A673 (cell line): ENCODE results near the gene HAND1. TPM values are rescaled to one million over a fixed set of nuclear protein-coding genes. Genes with fewer than 3 reads are reported as not detected.
A peak's percentile ranks its signal among the peaks of the same experiment; 100 is the strongest.

Source experiments
- Bru-seq: library from RNA; stranded (reverse); fragments of 400-500 nt; gene quantifications from one replicate; lab custom pipeline; 2021; lab: Mats Ljungman, UMichigan
- BruChase-seq, 2 experiments: library from RNA; stranded (reverse); fragments of 400-500 nt; gene quantifications; one replicate each; lab custom pipeline; 2021; lab: Mats Ljungman, UMichigan
- BruUV-seq: library from RNA; stranded (reverse); fragments of 400-500 nt; replicated peaks from 2 replicates; lab custom pipeline; 2021; lab: Mats Ljungman, UMichigan
- CTCF ChIA-PET: fragments of 300-600 bp; sonication (Branson Sonifier 250); formaldehyde crosslinking; loops from one replicate; lab custom pipeline; 2022; ENCODE audit warnings: antibody characterized with exemption; lab: Charles Lee
- POLR2A ChIA-PET: fragments of 300-600 bp; sonication (Branson Sonifier 250); formaldehyde crosslinking; loops from one replicate; lab custom pipeline; 2022; ENCODE audit warnings: antibody characterized with exemption; ENCODE audit not compliant: low non-redundant PET; lab: Charles Lee
- DNase-seq: peaks from one replicate; pipeline ENCODE4 v3.0.0-alpha.2; 2015; ENCODE audit warnings: low spot score
- H3K27ac ChIP-seq: fragments of 200-600 bp; sonication (generic); 2 replicates; pipeline ENCODE4 v1.5.1; 2016; ENCODE audit warnings: mixed run types, low read depth, mild to moderate bottlenecking, mixed read lengths, antibody characterized with exemption, low read length; ENCODE audit not compliant: poor library complexity, severe bottlenecking
- H3K27me3 ChIP-seq: fragments of 200-600 bp; sonication (generic); replicated peaks from 2 replicates; pipeline ENCODE4 v1.6.1; 2017; ENCODE audit warnings: mixed run types, low read depth, mild to moderate bottlenecking, mixed read lengths, antibody characterized with exemption, low read length; ENCODE audit not compliant: insufficient read depth, poor library complexity
- H3K36me3 ChIP-seq: fragments of 200-600 bp; sonication (generic); 2 replicates; pipeline ENCODE4 v1.6.1; 2016; ENCODE audit warnings: mixed run types, mild to moderate bottlenecking, mixed read lengths, antibody characterized with exemption, low read length; ENCODE audit not compliant: insufficient read depth, poor library complexity, severe bottlenecking
- H3K4me1 ChIP-seq: fragments of 200-600 bp; sonication (generic); 2 replicates; pipeline ENCODE4 v1.6.1; 2017; ENCODE audit warnings: mixed run types, mild to moderate bottlenecking, mixed read lengths, antibody characterized with exemption, low read length; ENCODE audit not compliant: insufficient read depth, poor library complexity, severe bottlenecking
- H3K4me3 ChIP-seq: fragments of 200-600 bp; sonication (generic); 2 replicates; pipeline ENCODE4 v1.5.1; 2016; ENCODE audit warnings: low read depth, mixed run types, mild to moderate bottlenecking, mixed read lengths, low read length; ENCODE audit not compliant: poor library complexity, severe bottlenecking
- H3K9me3 ChIP-seq: fragments of 200-600 bp; sonication (generic); 2 replicates; pipeline ENCODE4 v1.6.1; 2016; ENCODE audit warnings: mixed run types, low read depth, mild to moderate bottlenecking, mixed read lengths, antibody characterized with exemption, low read length; ENCODE audit not compliant: poor library complexity, severe bottlenecking
- CTCF ChIP-seq: fragments of 300-800, 200-600 bp; sonication (generic); conservative IDR thresholded peaks from 2 replicates; pipeline ENCODE4 v1.5.1; 2017; ENCODE audit warnings: low read depth, mild to moderate bottlenecking, antibody characterized with exemption, low read length, moderate library complexity, mixed read lengths
- EZH2 ChIP-seq: fragments of 200-600 bp; sonication (generic); IDR thresholded peaks from 2 replicates; pipeline ENCODE4 v1.6.1; 2017; ENCODE audit warnings: borderline replicate concordance, low read depth, mild to moderate bottlenecking, mixed read lengths, antibody characterized with exemption, low read length; ENCODE audit not compliant: poor library complexity, severe bottlenecking
- intact Hi-C: fragments of 100-400 bp; cut with micrococcal nuclease; formaldehyde crosslinking; loops from one replicate; pipeline ENCODE4 v1.10.0; 2022; ENCODE audit not compliant: unreplicated experiment
- long read RNA-seq: library from polyadenylated mRNA; stranded (forward); transcript quantifications from one replicate; pipeline ENCODE4 v2.0.0, GENCODE V29; 2022
- total RNA-seq: library from RNA; stranded (reverse); gene quantifications from 2 replicates; pipeline ENCODE4 v1.2.3, GENCODE V29; 2021

HAND1 gene
- not detected in 2 replicates for total RNA-seq
- not detected for Bru-seq, nascent RNA
- not detected for BruChase-seq, experiment 1, labeled RNA remaining after a 2-hour chase
- not detected for BruChase-seq, experiment 2, labeled RNA remaining after a 6-hour chase
- long read RNA-seq = 0 reads

GRCh38 chr5:154478224-154478565 lies at the start of gene HAND1:
TSS of gene HAND1 (minus strand) at chr5:154478227. CDS start at chr5:154478008, 219 bp downstream.
- BruUV-seq = no TSS peak
- ChIA-PET POLR2A (no interaction called here), CTCF (interaction anchor here (0.6 kb wide), 2 partner anchors 114 to 760 kb away, joined by 3 to 9 read pairs; no protein-coding TSS in a partner anchor)
- TF ChIP-seq EZH2 = no peak
- TF ChIP-seq CTCF = no peak
- DNase-seq = peak; percentile 62
- no peaks in the 10 kb centered on the region for H3K9me3 ChIP-seq
- H3K27me3 ChIP-seq = peaks cover 100% of the 10 kb centered on the region
- no peaks in the 10 kb centered on the region for H3K36me3 ChIP-seq
- H3K4me1 ChIP-seq = peaks cover 4% of the 10 kb centered on the region
- H3K4me3 ChIP-seq = peak within 1 kb of the TSS; percentile 31
- intact Hi-C loops = no loop called here
- H3K27ac ChIP-seq = no peak within 1 kb of the TSS

GRCh38 chr5:154526231-154527226 lies 48.5 kb upstream of the HAND1 start:
- no peaks in the 10 kb centered on the region for H3K27me3 ChIP-seq
- intact Hi-C loops = no loop called here
- no peaks in the 10 kb centered on the region for H3K9me3 ChIP-seq
- H3K4me3 ChIP-seq = no peak overlapping the region
- H3K27ac ChIP-seq = no peak overlapping the region
- no peaks in the 10 kb centered on the region for H3K36me3 ChIP-seq
- H3K4me1 ChIP-seq = no peaks in the 10 kb centered on the region
- no peak for TF ChIP-seq EZH2
- TF ChIP-seq CTCF = no peak
- CTCF ChIA-PET = no interaction called here
- BruUV-seq = no TSS peak
- DNase-seq = no peak
- POLR2A ChIA-PET = no interaction called here

GRCh38 chr5:154524859-154525258 lies 46.8 kb upstream of the HAND1 start:
- DNase-seq = no peak
- BruUV-seq = no TSS peak
- Histone ChIP-seq H3K9me3 (no peaks in the 10 kb centered on the region), H3K27me3 (no peaks in the 10 kb centered on the region), H3K27ac (no peak overlapping the region), H3K36me3 (no peaks in the 10 kb centered on the region), H3K4me3 (no peak overlapping the region), H3K4me1 (no peaks in the 10 kb centered on the region)
- intact Hi-C loops = no loop called here
- CTCF ChIA-PET = no interaction called here
- POLR2A ChIA-PET = no interaction called here
- TF ChIP-seq CTCF (no peak), EZH2 (no peak)
